Measurements from ENCODE around the gene ZNF716.

Gene ZNF716

DNA sequence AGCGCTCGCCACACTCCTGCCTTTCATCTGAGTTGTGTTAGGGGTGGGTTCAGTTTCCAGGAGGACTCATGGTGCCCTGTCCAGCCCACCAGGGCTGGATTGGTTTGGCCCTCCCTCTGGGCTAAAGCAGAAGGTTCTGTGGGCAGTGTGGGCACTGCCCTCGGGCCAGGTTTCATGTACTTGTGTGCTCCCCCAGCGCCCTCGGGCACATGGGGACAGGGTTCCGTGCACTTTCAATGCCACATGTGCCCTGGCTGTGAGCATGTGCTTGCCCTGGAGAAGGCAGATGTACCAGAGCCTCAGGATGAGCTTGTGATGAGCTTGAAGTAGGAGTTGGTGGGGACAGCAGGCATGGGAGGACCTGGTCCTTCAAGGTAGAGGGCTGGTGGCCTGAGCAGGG lies 35.6 kb upstream of the ZNF716 start:
- Histone ChIP-seq H3K27ac (ENCODE audit: low read length) (no peak overlapping the region), H3K4me3 (ENCODE audit: low read length in 2 of 2) (no peak overlapping the region), H3K9ac (ENCODE audit: low read length in 2 of 2) (no peak overlapping the region), H3K36me3 (ENCODE audit: control insufficient read depth in 2 of 2, insufficient read depth in 2 of 2, low read length in 2 of 2) (no peaks in the 10 kb centered on the region), H3K4me1 (ENCODE audit: control insufficient read depth, insufficient read depth, low read length) (no peaks in the 10 kb centered on the region), H3K9me3 (ENCODE audit: control insufficient read depth in 2 of 2, low read length in 2 of 2) (peaks cover 0 to 6% of the 10 kb centered on the region in 2 donors), H3K27me3 (ENCODE audit: control insufficient read depth in 1 of 2, insufficient read depth in 2 of 2, low read length in 2 of 2) (no peaks in the 10 kb centered on the region)

DNA sequence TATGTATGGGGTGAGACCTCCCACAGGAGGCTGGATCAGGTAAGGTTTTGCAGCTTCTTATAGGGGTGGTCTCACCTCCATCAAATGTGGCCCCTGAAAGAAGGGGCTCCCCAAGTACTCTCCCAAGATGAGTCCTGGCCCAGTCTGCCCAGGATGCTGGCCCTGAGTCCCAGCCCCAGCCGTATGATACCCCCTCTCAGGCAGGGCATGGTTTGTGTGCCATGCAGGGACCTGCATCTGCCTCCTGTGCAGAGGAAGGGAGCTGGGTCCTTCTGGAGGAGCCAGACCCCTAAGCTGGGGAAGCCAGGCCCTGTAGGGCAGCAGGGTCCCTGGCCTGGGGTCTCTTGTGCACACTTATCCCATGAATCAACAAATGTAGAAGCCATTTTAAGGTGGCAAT lies 35.1 kb upstream of the ZNF716 start:
- H3K27me3 ChIP-seq (ENCODE audit: control insufficient read depth in 1 of 2, insufficient read depth in 2 of 2, low read length in 2 of 2) = no peaks in the 10 kb centered on the region
- H3K9me3 ChIP-seq (ENCODE audit: control insufficient read depth in 2 of 2, low read length in 2 of 2) = peaks cover 0 to 6% of the 10 kb centered on the region in 2 donors
- H3K4me3 ChIP-seq (ENCODE audit: low read length in 2 of 2) = no peak overlapping the region
- H3K36me3 ChIP-seq (ENCODE audit: control insufficient read depth in 2 of 2, insufficient read depth in 2 of 2, low read length in 2 of 2) = no peaks in the 10 kb centered on the region
- no peak overlapping the region for H3K9ac ChIP-seq (ENCODE audit: low read length in 2 of 2)
- H3K27ac ChIP-seq (ENCODE audit: low read length) = no peak overlapping the region
- no peaks in the 10 kb centered on the region for H3K4me1 ChIP-seq (ENCODE audit: control insufficient read depth, insufficient read depth, low read length)

DNA sequence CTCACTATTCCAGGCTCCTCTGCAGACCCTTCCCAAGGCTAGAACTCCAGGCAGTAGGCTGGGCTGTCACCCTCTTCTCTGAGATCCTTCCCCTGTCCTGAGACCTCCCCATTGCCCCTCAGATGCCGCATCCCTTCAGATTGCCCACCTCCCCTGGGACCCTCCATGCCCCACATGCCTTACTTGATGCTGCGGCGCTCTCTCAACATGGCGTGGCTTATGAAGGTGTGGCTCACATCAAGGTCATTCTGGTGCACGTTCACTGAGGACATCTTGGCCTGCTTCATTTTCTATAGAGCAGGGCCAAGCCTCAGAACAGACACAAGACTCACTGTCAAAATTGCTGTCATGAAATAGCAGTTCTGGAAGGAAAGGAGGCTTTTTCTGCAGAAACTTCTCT lies 34.7 kb upstream of the ZNF716 start:
- Histone ChIP-seq H3K4me3 (ENCODE audit: low read length in 2 of 2) (no peak overlapping the region), H3K9me3 (ENCODE audit: control insufficient read depth in 2 of 2, low read length in 2 of 2) (peaks cover 0 to 6% of the 10 kb centered on the region in 2 donors), H3K36me3 (ENCODE audit: control insufficient read depth in 2 of 2, insufficient read depth in 2 of 2, low read length in 2 of 2) (no peaks in the 10 kb centered on the region), H3K27ac (ENCODE audit: low read length) (no peak overlapping the region), H3K27me3 (ENCODE audit: control insufficient read depth in 1 of 2, insufficient read depth in 2 of 2, low read length in 2 of 2) (no peaks in the 10 kb centered on the region), H3K9ac (ENCODE audit: low read length in 2 of 2) (no peak overlapping the region), H3K4me1 (ENCODE audit: control insufficient read depth, insufficient read depth, low read length) (no peaks in the 10 kb centered on the region)

DNA sequence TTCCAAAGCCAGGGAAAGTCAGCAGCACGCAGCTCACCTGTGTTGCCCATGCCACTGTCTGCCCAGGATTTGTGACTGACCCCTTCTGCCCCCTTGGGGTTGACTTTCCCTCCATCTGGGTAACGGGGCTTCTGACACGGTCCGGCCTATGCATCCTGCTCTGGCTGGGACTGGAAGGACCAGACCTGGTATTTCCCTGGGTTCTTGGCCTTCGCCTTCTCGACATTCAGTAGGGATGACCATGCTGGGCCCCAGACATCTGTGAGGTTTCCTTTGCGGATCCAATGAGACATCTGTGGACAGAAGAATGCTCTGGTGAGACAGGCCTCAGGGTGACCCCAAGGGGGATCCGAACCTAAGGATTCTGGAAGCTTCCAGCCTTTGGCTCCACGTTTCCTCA lies 34.2 kb upstream of the ZNF716 start:
- no peaks in the 10 kb centered on the region for H3K36me3 ChIP-seq (ENCODE audit: control insufficient read depth in 2 of 2, insufficient read depth in 2 of 2, low read length in 2 of 2)
- H3K4me1 ChIP-seq (ENCODE audit: control insufficient read depth, insufficient read depth, low read length) = no peaks in the 10 kb centered on the region
- H3K27me3 ChIP-seq (ENCODE audit: control insufficient read depth in 1 of 2, insufficient read depth in 2 of 2, low read length in 2 of 2) = no peaks in the 10 kb centered on the region
- H3K27ac ChIP-seq (ENCODE audit: low read length) = no peak overlapping the region
- H3K9ac ChIP-seq (ENCODE audit: low read length in 2 of 2) = no peak overlapping the region
- peaks cover 0 to 6% of the 10 kb centered on the region in 2 donors for H3K9me3 ChIP-seq (ENCODE audit: control insufficient read depth in 2 of 2, low read length in 2 of 2)
- H3K4me3 ChIP-seq (ENCODE audit: low read length in 2 of 2) = no peak overlapping the region

DNA sequence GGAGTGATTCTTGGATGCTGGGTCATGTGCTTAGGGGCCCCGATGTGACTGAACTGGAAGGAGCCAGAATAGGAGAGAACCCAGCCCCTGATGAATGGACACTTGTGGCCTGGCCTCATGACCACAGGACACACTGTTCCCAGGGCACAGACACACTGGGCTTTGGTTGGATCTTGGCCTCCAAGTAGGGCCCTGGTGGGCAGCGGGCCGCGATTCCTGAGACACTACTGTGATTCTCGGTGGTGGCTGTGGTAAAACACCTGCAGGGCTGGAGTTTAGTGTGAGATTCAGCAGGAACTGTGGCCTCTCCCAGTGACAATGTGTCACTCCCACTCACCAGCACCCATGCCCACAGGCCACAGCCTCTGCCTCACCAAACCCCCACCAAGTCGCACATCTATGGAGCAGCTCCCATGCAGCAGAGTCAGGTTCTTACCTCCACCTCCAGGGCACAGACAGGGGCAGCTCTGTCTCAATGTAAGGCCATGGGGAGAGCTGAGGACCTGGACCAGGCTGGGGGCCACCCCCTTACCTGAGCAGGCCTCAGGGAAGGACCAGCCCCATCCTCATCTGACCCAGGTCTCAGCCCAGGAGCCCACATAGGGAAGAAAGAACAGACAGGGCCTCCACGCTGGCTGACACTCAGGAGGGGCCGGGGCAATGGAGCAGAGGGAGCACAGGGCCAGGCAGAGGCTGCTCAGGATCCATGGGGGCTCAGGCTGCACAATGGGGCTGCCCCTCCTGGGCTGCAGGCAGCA lies 33.2 kb upstream of the ZNF716 start:
- H3K4me3 ChIP-seq (ENCODE audit: low read length in 2 of 2) = no peak overlapping the region
- no peak overlapping the region for H3K9ac ChIP-seq (ENCODE audit: low read length in 2 of 2)
- H3K27me3 ChIP-seq (ENCODE audit: control insufficient read depth in 1 of 2, insufficient read depth in 2 of 2, low read length in 2 of 2) = no peaks in the 10 kb centered on the region
- no peak overlapping the region for H3K27ac ChIP-seq (ENCODE audit: low read length)
- H3K36me3 ChIP-seq (ENCODE audit: control insufficient read depth in 2 of 2, insufficient read depth in 2 of 2, low read length in 2 of 2) = no peaks in the 10 kb centered on the region
- peaks cover 0 to 6% of the 10 kb centered on the region in 2 donors for H3K9me3 ChIP-seq (ENCODE audit: control insufficient read depth in 2 of 2, low read length in 2 of 2)
- H3K4me1 ChIP-seq (ENCODE audit: control insufficient read depth, insufficient read depth, low read length) = no peaks in the 10 kb centered on the region

DNA sequence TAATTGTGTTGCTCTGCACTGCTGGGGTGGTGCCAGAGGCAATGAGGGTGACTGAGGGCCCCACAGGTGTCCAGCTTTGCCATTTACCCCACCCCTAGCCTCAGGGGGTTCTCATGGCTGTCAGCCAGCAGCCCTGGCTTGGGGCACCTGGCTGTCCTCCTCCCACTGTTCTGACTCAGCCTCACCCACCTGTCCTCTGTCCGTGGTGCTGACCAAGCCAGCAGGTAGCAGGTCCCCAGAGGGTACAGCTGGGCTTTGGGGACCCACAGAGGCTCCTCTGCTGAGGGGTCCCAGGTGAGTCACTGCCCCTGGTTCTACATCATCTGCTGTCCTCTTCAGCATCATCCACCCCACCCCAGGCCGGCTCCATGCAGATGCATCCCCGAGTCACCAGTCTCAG lies 32.2 kb upstream of the ZNF716 start:
- H3K9me3 ChIP-seq (ENCODE audit: control insufficient read depth in 2 of 2, low read length in 2 of 2) = peaks cover 0 to 6% of the 10 kb centered on the region in 2 donors
- H3K27me3 ChIP-seq (ENCODE audit: control insufficient read depth in 1 of 2, insufficient read depth in 2 of 2, low read length in 2 of 2) = no peaks in the 10 kb centered on the region
- no peak overlapping the region for H3K4me3 ChIP-seq (ENCODE audit: low read length in 2 of 2)
- H3K36me3 ChIP-seq (ENCODE audit: control insufficient read depth in 2 of 2, insufficient read depth in 2 of 2, low read length in 2 of 2) = no peaks in the 10 kb centered on the region
- no peaks in the 10 kb centered on the region for H3K4me1 ChIP-seq (ENCODE audit: control insufficient read depth, insufficient read depth, low read length)
- no peak overlapping the region for H3K27ac ChIP-seq (ENCODE audit: low read length)
- no peak overlapping the region for H3K9ac ChIP-seq (ENCODE audit: low read length in 2 of 2)

DNA sequence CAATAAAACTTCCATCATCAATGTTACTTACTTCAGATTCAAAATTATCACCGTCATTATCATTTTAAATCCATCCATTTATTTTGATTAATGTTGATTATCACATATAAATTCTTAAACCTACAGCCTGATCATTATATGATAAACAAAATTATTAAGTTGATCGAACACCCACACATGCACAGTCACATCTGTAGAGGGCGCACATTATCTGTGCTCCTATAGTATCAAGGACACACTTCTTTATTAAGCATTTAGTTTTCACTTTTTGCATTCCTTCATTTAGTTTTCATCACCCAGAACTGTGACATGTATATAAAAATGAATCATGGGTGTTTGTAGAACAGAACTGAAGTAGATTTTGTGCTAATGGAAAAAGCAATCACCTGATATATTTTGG lies 26.2 kb upstream of the ZNF716 start:
- Histone ChIP-seq H3K27ac (ENCODE audit: low read length) (no peak overlapping the region), H3K9me3 (ENCODE audit: control insufficient read depth in 2 of 2, low read length in 2 of 2) (no peaks in the 10 kb centered on the region), H3K9ac (ENCODE audit: low read length in 2 of 2) (no peak overlapping the region), H3K4me3 (ENCODE audit: low read length in 2 of 2) (no peak overlapping the region), H3K4me1 (ENCODE audit: control insufficient read depth, insufficient read depth, low read length) (no peaks in the 10 kb centered on the region), H3K36me3 (ENCODE audit: control insufficient read depth in 2 of 2, insufficient read depth in 2 of 2, low read length in 2 of 2) (no peaks in the 10 kb centered on the region), H3K27me3 (ENCODE audit: control insufficient read depth in 1 of 2, insufficient read depth in 2 of 2, low read length in 2 of 2) (peaks cover 0 to 2% of the 10 kb centered on the region in 2 donors)

DNA sequence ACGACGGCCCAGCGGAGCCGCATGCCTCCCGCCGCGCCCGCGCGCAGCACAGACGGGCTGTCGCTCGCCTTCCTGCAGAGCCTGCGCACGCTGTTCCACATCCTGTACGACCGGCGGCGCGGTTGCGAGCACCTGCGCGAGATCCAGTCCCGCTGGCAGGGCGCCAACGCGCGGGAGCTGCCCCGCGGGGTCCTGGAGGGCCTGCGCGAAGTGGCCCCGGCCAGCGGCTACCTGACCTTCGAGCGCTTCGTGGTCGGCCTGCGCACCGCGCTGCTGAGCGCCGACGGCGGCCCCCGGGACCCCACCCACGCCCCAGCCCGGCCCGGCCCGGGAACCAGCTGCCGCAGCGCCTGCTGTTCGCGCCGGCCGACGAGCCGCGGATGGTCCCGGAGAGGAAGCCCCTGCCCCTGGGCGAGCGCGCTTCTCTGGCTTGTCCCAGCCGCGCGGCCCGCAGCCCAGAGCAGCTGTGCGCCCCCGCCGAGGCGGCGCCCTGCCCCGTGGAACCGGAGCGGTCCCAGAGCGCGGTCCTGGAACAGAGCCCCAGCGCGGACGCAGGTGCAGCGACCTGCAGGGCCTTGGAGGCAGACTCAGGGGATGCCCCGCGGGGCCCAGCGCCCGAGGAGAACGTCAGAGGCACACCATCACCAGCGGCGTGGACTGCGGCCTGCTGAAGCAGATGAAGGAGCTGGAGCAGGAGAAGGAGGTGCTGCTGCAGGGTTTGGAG lies 25.3 kb upstream of the ZNF716 start:
- no peak overlapping the region for H3K4me3 ChIP-seq (ENCODE audit: low read length in 2 of 2)
- peaks cover 0 to 2% of the 10 kb centered on the region in 2 donors for H3K27me3 ChIP-seq (ENCODE audit: control insufficient read depth in 1 of 2, insufficient read depth in 2 of 2, low read length in 2 of 2)
- no peak overlapping the region for H3K27ac ChIP-seq (ENCODE audit: low read length)
- no peaks in the 10 kb centered on the region for H3K9me3 ChIP-seq (ENCODE audit: control insufficient read depth in 2 of 2, low read length in 2 of 2)
- H3K36me3 ChIP-seq (ENCODE audit: control insufficient read depth in 2 of 2, insufficient read depth in 2 of 2, low read length in 2 of 2) = no peaks in the 10 kb centered on the region
- no peak overlapping the region for H3K9ac ChIP-seq (ENCODE audit: low read length in 2 of 2)
- no peaks in the 10 kb centered on the region for H3K4me1 ChIP-seq (ENCODE audit: control insufficient read depth, insufficient read depth, low read length)

DNA sequence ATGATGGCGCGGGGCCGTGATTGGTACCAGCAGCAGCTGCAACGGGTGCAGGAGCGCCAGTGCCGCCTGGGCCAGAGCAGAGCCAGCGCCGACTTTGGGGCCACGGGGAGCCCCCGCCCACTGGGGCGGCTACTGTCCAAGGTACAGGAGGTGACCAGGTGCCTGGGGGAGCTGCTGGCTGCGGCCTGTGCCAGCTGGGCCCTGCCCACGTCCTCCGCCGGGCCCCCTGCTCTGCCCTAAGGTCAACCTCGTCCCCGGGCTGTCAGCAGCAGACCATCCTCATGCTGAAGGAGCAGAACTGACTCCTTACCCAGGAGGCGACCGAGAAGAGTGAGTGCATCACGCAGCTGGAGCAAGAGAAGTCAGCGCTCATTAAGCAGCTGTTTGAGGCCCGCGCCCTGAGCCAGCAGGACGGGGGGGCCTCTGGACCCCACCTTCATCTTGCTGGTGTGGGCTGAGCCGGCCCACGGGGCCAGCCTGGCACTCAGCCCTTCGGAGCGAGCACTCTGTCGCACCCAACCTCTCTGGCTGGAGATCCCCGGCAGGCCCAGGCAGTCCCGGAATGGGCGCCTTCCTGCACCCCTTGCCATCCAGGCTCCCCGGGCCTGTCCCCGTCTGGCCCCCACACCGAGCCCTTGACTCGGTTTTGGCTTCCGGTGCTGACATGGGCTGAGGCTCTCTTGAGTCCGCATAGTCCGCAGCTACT lies 24.6 kb upstream of the ZNF716 start:
- Histone ChIP-seq H3K27me3 (ENCODE audit: control insufficient read depth in 1 of 2, insufficient read depth in 2 of 2, low read length in 2 of 2) (peaks cover 0 to 2% of the 10 kb centered on the region in 2 donors), H3K4me3 (ENCODE audit: low read length in 2 of 2) (no peak overlapping the region), H3K9me3 (ENCODE audit: control insufficient read depth in 2 of 2, low read length in 2 of 2) (no peaks in the 10 kb centered on the region), H3K36me3 (ENCODE audit: control insufficient read depth in 2 of 2, insufficient read depth in 2 of 2, low read length in 2 of 2) (no peaks in the 10 kb centered on the region), H3K4me1 (ENCODE audit: control insufficient read depth, insufficient read depth, low read length) (no peaks in the 10 kb centered on the region), H3K27ac (ENCODE audit: low read length) (no peak overlapping the region), H3K9ac (ENCODE audit: low read length in 2 of 2) (no peak overlapping the region)

DNA sequence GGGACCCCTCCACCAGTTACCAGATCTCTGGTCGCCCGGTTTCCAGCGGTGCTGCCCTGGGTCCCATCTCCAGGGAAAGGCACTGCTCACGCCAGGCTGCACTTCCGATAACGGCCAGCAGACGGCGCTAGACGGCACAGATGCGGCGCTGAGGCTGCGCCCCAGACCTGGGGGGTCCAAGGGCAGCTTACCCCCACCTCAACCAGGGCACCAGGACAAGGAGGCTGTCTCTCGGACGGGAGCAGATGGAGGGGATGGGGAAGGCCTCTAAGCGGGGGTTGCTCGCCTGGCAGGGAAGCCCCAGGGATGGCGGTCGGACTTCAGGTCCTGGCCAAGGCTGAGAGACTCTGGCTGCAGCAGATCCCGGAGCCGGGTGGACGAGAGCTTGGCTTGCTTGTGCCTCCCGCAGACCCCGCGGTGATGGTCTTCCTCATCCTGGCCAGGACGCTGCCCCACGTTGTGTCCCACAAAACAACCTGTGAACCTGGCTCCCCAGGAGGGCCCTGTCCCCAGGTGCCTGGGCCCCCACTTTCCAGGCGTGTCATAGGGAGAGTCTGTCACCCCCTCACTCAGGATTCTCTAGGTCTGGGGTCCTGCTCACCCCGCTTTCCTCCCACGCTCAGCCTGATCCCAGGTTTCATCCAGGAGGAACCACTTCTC lies 23.9 kb upstream of the ZNF716 start:
- no peaks in the 10 kb centered on the region for H3K4me1 ChIP-seq (ENCODE audit: control insufficient read depth, insufficient read depth, low read length)
- H3K9ac ChIP-seq (ENCODE audit: low read length in 2 of 2) = no peak overlapping the region
- H3K4me3 ChIP-seq (ENCODE audit: low read length in 2 of 2) = no peak overlapping the region
- H3K27me3 ChIP-seq (ENCODE audit: control insufficient read depth in 1 of 2, insufficient read depth in 2 of 2, low read length in 2 of 2) = peaks cover 0 to 2% of the 10 kb centered on the region in 2 donors
- H3K27ac ChIP-seq (ENCODE audit: low read length) = no peak overlapping the region
- peaks cover 0 to 3% of the 10 kb centered on the region in 2 donors for H3K9me3 ChIP-seq (ENCODE audit: control insufficient read depth in 2 of 2, low read length in 2 of 2)
- no peaks in the 10 kb centered on the region for H3K36me3 ChIP-seq (ENCODE audit: control insufficient read depth in 2 of 2, insufficient read depth in 2 of 2, low read length in 2 of 2)

All from stomach smooth muscle (tissue), 2 donors.